SH-SY5Y (cell line): Measurements from ENCODE around the gene SOWAHD.

Experiments used
- GATA2 ChIP-seq: IDR thresholded peaks from 2 replicates; pipeline ENCODE4 v1.6.1; 2011; ENCODE audit warnings: mild to moderate bottlenecking, low read depth, low read length
- GATA3 ChIP-seq: IDR thresholded peaks from 2 replicates; pipeline ENCODE4 v1.6.1; 2011; ENCODE audit warnings: low read depth, mild to moderate bottlenecking, low read length, moderate library complexity

DNA sequence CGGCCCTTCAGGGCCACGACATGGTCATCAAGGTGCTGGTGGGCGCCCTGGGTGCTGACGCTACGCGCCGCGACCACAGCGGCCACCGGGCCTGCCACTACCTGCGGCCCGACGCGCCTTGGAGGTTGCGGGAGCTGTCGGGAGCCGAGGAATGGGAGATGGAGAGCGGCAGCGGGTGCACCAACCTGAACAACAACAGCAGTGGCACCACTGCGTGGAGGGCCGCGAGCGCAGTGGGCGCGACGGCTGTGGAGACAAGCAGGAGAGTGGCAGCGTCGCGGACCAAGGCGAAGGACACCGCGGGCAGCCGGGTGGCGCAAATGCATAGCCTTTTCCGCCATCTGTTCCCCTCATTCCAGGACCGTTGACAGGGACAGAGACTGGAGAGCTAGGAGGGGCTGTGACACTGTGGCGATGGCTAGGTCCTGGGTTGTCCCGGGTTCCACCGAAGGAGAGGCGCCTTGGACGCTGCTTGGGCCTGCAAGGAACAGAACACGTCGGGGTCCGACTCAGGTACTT lies 919 bp downstream of the SOWAHD start:
- TF ChIP-seq GATA2 (no peak), GATA3 (no peak)
